H1 (cell line): ENCODE data around the gene MAK. TPM values are rescaled to one million over a fixed set of nuclear protein-coding genes. Genes with fewer than 3 reads are reported as not detected.

Experiments used
- CTCF ChIA-PET: fragments of 300-600 bp; sonication (Branson Sonifier 250); formaldehyde crosslinking; loops from one replicate; lab custom pipeline; 2021; ENCODE audit not compliant: partially characterized antibody; lab: Charles Lee
- POLR2A ChIA-PET: fragments of 300-600 bp; sonication (Branson Sonifier 250); formaldehyde crosslinking; loops from one replicate; lab custom pipeline; 2021; ENCODE audit warnings: inconsistent platforms; ENCODE audit not compliant: partially characterized antibody; lab: Charles Lee
- DNase-seq, 2 experiments: peaks; one replicate each; pipeline versions ENCODE4 v3.0.0 to v3.0.0-alpha.2; 2010 to 2022; ENCODE audit warnings: low spot score in 2 of 2, low read depth in 1 of 2, mixed read lengths in 1 of 2
- FAIRE-seq: peaks from 2 replicates; lab custom pipeline; 2011; peaks lifted over from hg19 to GRCh38; lab: Jason Lieb, UNC
- H2AFZ ChIP-seq: 2 replicates; pipeline ENCODE4 v1.8.1; 2012; ENCODE audit warnings: low read length, inconsistent platforms
- H2AK5ac ChIP-seq: 2 replicates; pipeline ENCODE4 v1.6.1; 2013; ENCODE audit warnings: low read depth, low read length
- H2BK120ac ChIP-seq: replicated peaks from 2 replicates; pipeline ENCODE3; 2013; ENCODE audit warnings: low read depth, low read length, inconsistent platforms
- H2BK12ac ChIP-seq: 2 replicates; pipeline ENCODE4 v1.6.1; 2013; ENCODE audit warnings: low read depth, low read length
- H2BK15ac ChIP-seq: 2 replicates; pipeline ENCODE4 v1.6.1; 2013; ENCODE audit warnings: low read length
- H2BK20ac ChIP-seq: 2 replicates; pipeline ENCODE4 v1.6.1; 2013; ENCODE audit warnings: low read length
- H2BK5ac ChIP-seq: 2 replicates; pipeline ENCODE4 v1.6.1; 2013; ENCODE audit warnings: low read depth, low read length
- H3K14ac ChIP-seq: 2 replicates; pipeline ENCODE4 v1.6.1; 2013; ENCODE audit warnings: inconsistent platforms; ENCODE audit not compliant: insufficient read length
- H3K18ac ChIP-seq: 2 replicates; pipeline ENCODE4 v1.6.1; 2013; ENCODE audit warnings: low read length; ENCODE audit errors: extremely low read depth
- H3K23ac ChIP-seq: 2 replicates; pipeline ENCODE4 v1.6.1; 2013; ENCODE audit warnings: inconsistent platforms; ENCODE audit not compliant: insufficient read length
- H3K23me2 ChIP-seq: 2 replicates; pipeline ENCODE4 v1.6.1; 2013; ENCODE audit warnings: low read depth, low read length
- H3K27ac ChIP-seq: 2 replicates; pipeline ENCODE4 v1.6.1; 2011; ENCODE audit warnings: low read depth, low read length, inconsistent platforms
- H3K27me3 ChIP-seq, 4 experiments: replicated peaks in 1 of 4; 1 replicate in 1 of 4; 2 replicates in 3 of 4; pipeline versions ENCODE4 v1.6.1 to v1.8.1; 2011 to 2013; ENCODE audit warnings: low read length in 3 of 4, mild to moderate bottlenecking in 3 of 4, inconsistent platforms in 2 of 4, mixed read lengths in 2 of 4, moderate library complexity in 1 of 4; ENCODE audit not compliant: control insufficient read depth in 3 of 4, insufficient read depth in 3 of 4; ENCODE audit errors: extremely low read depth in 1 of 4
- H3K36me3 ChIP-seq, 4 experiments: 2 replicates each; pipeline versions ENCODE4 v1.6.1 to v1.8.1; 2011 to 2013; ENCODE audit warnings: mild to moderate bottlenecking in 4 of 4, low read length in 3 of 4, moderate library complexity in 2 of 4, control low read depth in 1 of 4, inconsistent platforms in 1 of 4; ENCODE audit not compliant: insufficient read depth in 4 of 4, control insufficient read depth in 2 of 4
- H3K4ac ChIP-seq: replicated peaks from 2 replicates; pipeline ENCODE3; 2013; ENCODE audit warnings: low read length, low read depth, mixed read lengths, inconsistent platforms; ENCODE audit not compliant: insufficient read length
- H3K4me1 ChIP-seq, 4 experiments: replicated peaks in 1 of 4; 1 replicate in 1 of 4; 2 replicates in 3 of 4; pipeline versions ENCODE4 v1.6.1 to v1.8.1; 2011 to 2013; ENCODE audit warnings: low read length in 3 of 4, inconsistent platforms in 2 of 4, mixed read lengths in 1 of 4; ENCODE audit not compliant: insufficient read depth in 4 of 4, control insufficient read depth in 3 of 4
- H3K4me2 ChIP-seq, 2 experiments: 2 replicates each; pipeline versions ENCODE4 v1.6.1 to v1.8.1; 2011 to 2013; ENCODE audit warnings: low read depth in 2 of 2, low read length in 2 of 2, control low read depth in 1 of 2, inconsistent platforms in 1 of 2, mild to moderate bottlenecking in 1 of 2; ENCODE audit not compliant: insufficient read depth in 1 of 2
- H3K4me3 ChIP-seq, 4 experiments: fragments of 200-600, 300-600 bp in 1 of 4; sonication (generic), shearing (Covaris generic), sonication (Bioruptor Twin) in 1 of 4; 2 replicates each; pipeline versions ENCODE4 v1.5.1 to v1.8.1; 2011 to 2016; ENCODE audit warnings: low read length in 4 of 4, low read depth in 3 of 4, control low read depth in 2 of 4, inconsistent platforms in 2 of 4, mild to moderate bottlenecking in 2 of 4, mixed read lengths in 1 of 4, moderate library complexity in 1 of 4; ENCODE audit not compliant: insufficient read depth in 2 of 4; ENCODE audit errors: extremely low read depth in 1 of 4
- H3K56ac ChIP-seq: replicated peaks from 2 replicates; pipeline ENCODE3; 2013; ENCODE audit warnings: low read depth, mild to moderate bottlenecking, mixed read lengths, low read length, inconsistent platforms; ENCODE audit not compliant: insufficient read length
- H3K79me1 ChIP-seq: 2 replicates; pipeline ENCODE4 v1.6.1; 2013; ENCODE audit warnings: low read depth, low read length, control low read depth
- H3K79me2 ChIP-seq, 2 experiments: 2 replicates each; pipeline versions ENCODE4 v1.6.1 to v1.8.1; 2012 to 2013; ENCODE audit warnings: low read length in 2 of 2, mild to moderate bottlenecking in 2 of 2, inconsistent platforms in 1 of 2; ENCODE audit not compliant: insufficient read depth in 2 of 2, control insufficient read depth in 1 of 2
- H3K9ac ChIP-seq, 4 experiments: replicated peaks in 1 of 4; 1 replicate in 1 of 4; 2 replicates in 3 of 4; pipeline versions ENCODE4 v1.6.1 to v1.8.1; 2011 to 2013; ENCODE audit warnings: low read depth in 3 of 4, low read length in 3 of 4, control low read depth in 2 of 4, mild to moderate bottlenecking in 2 of 4, moderate library complexity in 2 of 4, inconsistent platforms in 1 of 4; ENCODE audit errors: extremely low read depth in 1 of 4
- H3K9me3 ChIP-seq, 2 experiments: 2 replicates each; pipeline versions ENCODE4 v1.6.1 to v1.8.1; 2012 to 2013; ENCODE audit warnings: mild to moderate bottlenecking in 2 of 2, moderate library complexity in 2 of 2, control low read depth in 1 of 2, inconsistent platforms in 1 of 2, low read depth in 1 of 2, low read length in 1 of 2, mixed read lengths in 1 of 2; ENCODE audit not compliant: insufficient read depth in 2 of 2
- H4K20me1 ChIP-seq, 2 experiments: replicated peaks in 1 of 2; 2 replicates each; pipeline versions ENCODE3 to v1.8.1; 2011 to 2013; ENCODE audit warnings: inconsistent platforms in 2 of 2, low read length in 2 of 2, mild to moderate bottlenecking in 1 of 2; ENCODE audit not compliant: insufficient read depth in 2 of 2, control insufficient read depth in 1 of 2
- H4K5ac ChIP-seq: 2 replicates; pipeline ENCODE4 v1.6.1; 2013; ENCODE audit warnings: low read length, low read depth, mixed read lengths, inconsistent platforms; ENCODE audit not compliant: insufficient read length
- H4K8ac ChIP-seq: 2 replicates; pipeline ENCODE4 v1.8.0; 2013; ENCODE audit warnings: mild to moderate bottlenecking, moderate library complexity, low read length, inconsistent platforms; ENCODE audit not compliant: insufficient read depth; ENCODE audit errors: extremely low read depth
- H4K91ac ChIP-seq: replicated peaks from 2 replicates; pipeline ENCODE3; 2013; ENCODE audit warnings: low read length, mixed read lengths, inconsistent platforms; ENCODE audit not compliant: insufficient read length
- CBX8 ChIP-seq: fragments of 300-800, 300-1000 bp; sonication (generic); IDR thresholded peaks from 2 replicates; pipeline ENCODE4 v1.7.1; 2016; ENCODE audit warnings: low read depth, low read length, borderline replicate concordance
- EGR1 ChIP-seq: IDR thresholded peaks from 2 replicates; pipeline ENCODE4 v1.6.1; 2011; ENCODE audit warnings: low read depth, low read length, borderline replicate concordance
- GABPA ChIP-seq: IDR thresholded peaks from 2 replicates; pipeline ENCODE4 v1.6.1; 2011; ENCODE audit warnings: mild to moderate bottlenecking, low read length, moderate library complexity, borderline replicate concordance; ENCODE audit not compliant: insufficient read depth
- HDAC2 ChIP-seq, 2 experiments: fragments of 300-600 bp in 1 of 2; sonication (generic) in 1 of 2; IDR thresholded peaks; 2 replicates each; pipeline ENCODE4 v1.6.1; 2011 to 2012; ENCODE audit warnings: low read depth in 2 of 2, low read length in 2 of 2, mild to moderate bottlenecking in 2 of 2, moderate library complexity in 2 of 2, borderline replicate concordance in 1 of 2, inconsistent platforms in 1 of 2
- MAFK ChIP-seq: IDR thresholded peaks from 2 replicates; pipeline ENCODE4 v1.6.1; 2012; ENCODE audit warnings: low read depth, mild to moderate bottlenecking, improper control_type of control experiment, low read length
- POU5F1 ChIP-seq: IDR thresholded peaks from 2 replicates; pipeline ENCODE4 v1.6.1; 2011; ENCODE audit warnings: low read depth, mild to moderate bottlenecking, low read length, moderate library complexity
- RBBP5 ChIP-seq: IDR thresholded peaks from 2 replicates; pipeline ENCODE4 v1.7.1; 2012; ENCODE audit warnings: low read depth, mild to moderate bottlenecking, inconsistent platforms, low read length, moderate library complexity, borderline replicate concordance
- TCF12 ChIP-seq: IDR thresholded peaks from 2 replicates; pipeline ENCODE4 v1.6.1; 2011; ENCODE audit warnings: low read depth, mild to moderate bottlenecking, low read length
- WGBS, 2 experiments: shearing (Covaris generic) in 1 of 2; methylation state at CpG; one replicate each; pipeline versions ENCODE4 v1.1.6 to v1.1.7; 2013 to 2015; ENCODE audit warnings: low lambda C conversion rate in 2 of 2, mixed read lengths in 2 of 2, inconsistent platforms in 1 of 2, low coverage in 1 of 2, missing lambda C conversion rate in 1 of 2; ENCODE audit not compliant: insufficient replicate concordance in 2 of 2, insufficient coverage in 1 of 2, insufficient read length in 1 of 2; ENCODE audit errors: extremely low coverage in 1 of 2, missing lambda C conversion rate in 1 of 2; 5-methylcytosine and 5-hydroxymethylcytosine counted together
- polyA plus RNA-seq, 7 experiments: library from polyadenylated mRNA; depleted of rRNA in 3 of 7; stranded (reverse) in 5 of 7; unstranded in 2 of 7; fragments of >200 nt in 5 of 7; fragments of 200-250 nt in 2 of 7; gene quantifications; 1 replicate in 5 of 7; 2 replicates in 1 of 7; 4 replicates in 1 of 7; pipeline versions ENCODE4 v1.2.1 to v1.2.3, GENCODE V29; 2011 to 2013; ENCODE audit warnings: missing spikeins in 2 of 7, mixed read lengths in 2 of 7
- total RNA-seq: library from RNA; stranded (reverse); fragmentation: NEBNext Ultra II Directional; extraction: Animal tissue kit (Norgen Biotek cat#: 25700); gene quantifications from 2 replicates; pipeline ENCODE4 v1.2.1, GENCODE V29; 2021
- TF ChIP-seq, protein P1 (sequence below): IDR thresholded peaks from 2 replicates; pipeline ENCODE4 v1.6.1; 2011; ENCODE audit warnings: low read length, improper control_type of control experiment
- TF ChIP-seq, protein P2 (sequence below): IDR thresholded peaks from 2 replicates; pipeline ENCODE4 v1.6.1; 2012; ENCODE audit warnings: low read length, inconsistent platforms

The MAK gene
- total and polyA plus RNA-seq, 2 of the 8 experiments (the other 6 are each of a cell fraction or from before 2014, with no cell fraction given), result 0.08 to 0.37 TPM

- Histone ChIP-seq H3K27ac (no peak overlapping the region), H3K9ac (no peak overlapping the region; a peak in 1 of 7 replicates), H3K56ac (no peak overlapping the region), H2BK15ac (no peak overlapping the region), H4K8ac (no peak overlapping the region), H4K91ac (no peak overlapping the region), H3K9me3 (no peaks in the 10 kb centered on the region; a peak in 1 of 4 replicates), H2BK5ac (no peak overlapping the region), H3K79me1 (peaks cover 8% of the 10 kb centered on the region; the same call in 1 of the 2 replicates), H3K4me2 (no peak overlapping the region; a peak in 1 of 4 replicates), H2BK120ac (no peak overlapping the region), H3K36me3 (peaks cover 6 to 44% (median 20%) of the 10 kb centered on the region in 4 experiments), H3K4me3 (no peak overlapping the region), H2BK12ac (no peak overlapping the region), H3K79me2 (peaks cover 8 to 18% of the 10 kb centered on the region in 2 experiments; a peak in 3 of 4 replicates), H4K20me1 (no peaks in the 10 kb centered on the region), H3K4ac (no peak overlapping the region), H3K27me3 (no peaks in the 10 kb centered on the region), H3K23ac (no peak overlapping the region), H3K14ac (no peak overlapping the region), H2BK20ac (no peak overlapping the region), H3K4me1 (peaks cover 0 to 12% (median 4%) of the 10 kb centered on the region in 4 experiments; a peak in 3 of 7 replicates), H3K23me2 (peaks cover 4% of the 10 kb centered on the region; the same call in 1 of the 2 replicates), H3K18ac (no peak overlapping the region), H2AFZ (no peak overlapping the region), H4K5ac (no peak overlapping the region), H2AK5ac (no peak overlapping the region)
- WGBS, 2 experiments, result 84% methylated on average over 9 of the region's 9 CpGs; no CpG with 5 or more reads in 1 of the 2 experiments
- DNase-seq, result no peak
- no peak for FAIRE-seq
- ChIA-PET POLR2A (interaction anchor here (0.5 to 4.0 kb wide), 4 partner anchors 19 to 263 kb away, joined by 3 to 22 read pairs (median 3); partner anchors contain the start of gene TMEM14B), CTCF (interaction anchor here (0.6 kb wide), 1 partner anchor 32 kb away, joined by 3 read pairs; no protein-coding TSS in a partner anchor)
- TF ChIP-seq GABPA (no peak), MAFK (no peak), POU5F1 (no peak), TCF12 (no peak), HDAC2 (IDR thresholded peaks at IDR 0.05; ENCODE audit: borderline replicate concordance in 1 of 2, low read depth in 2 of 2, low read length in 2 of 2) (no peak), EGR1 (no peak), RBBP5 (no peak), CBX8 (no peak)
- TF ChIP-seq, protein P1, sequence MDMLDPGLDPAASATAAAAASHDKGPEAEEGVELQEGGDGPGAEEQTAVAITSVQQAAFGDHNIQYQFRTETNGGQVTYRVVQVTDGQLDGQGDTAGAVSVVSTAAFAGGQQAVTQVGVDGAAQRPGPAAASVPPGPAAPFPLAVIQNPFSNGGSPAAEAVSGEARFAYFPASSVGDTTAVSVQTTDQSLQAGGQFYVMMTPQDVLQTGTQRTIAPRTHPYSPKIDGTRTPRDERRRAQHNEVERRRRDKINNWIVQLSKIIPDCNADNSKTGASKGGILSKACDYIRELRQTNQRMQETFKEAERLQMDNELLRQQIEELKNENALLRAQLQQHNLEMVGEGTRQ, result no peak
- TF ChIP-seq, protein P2, sequence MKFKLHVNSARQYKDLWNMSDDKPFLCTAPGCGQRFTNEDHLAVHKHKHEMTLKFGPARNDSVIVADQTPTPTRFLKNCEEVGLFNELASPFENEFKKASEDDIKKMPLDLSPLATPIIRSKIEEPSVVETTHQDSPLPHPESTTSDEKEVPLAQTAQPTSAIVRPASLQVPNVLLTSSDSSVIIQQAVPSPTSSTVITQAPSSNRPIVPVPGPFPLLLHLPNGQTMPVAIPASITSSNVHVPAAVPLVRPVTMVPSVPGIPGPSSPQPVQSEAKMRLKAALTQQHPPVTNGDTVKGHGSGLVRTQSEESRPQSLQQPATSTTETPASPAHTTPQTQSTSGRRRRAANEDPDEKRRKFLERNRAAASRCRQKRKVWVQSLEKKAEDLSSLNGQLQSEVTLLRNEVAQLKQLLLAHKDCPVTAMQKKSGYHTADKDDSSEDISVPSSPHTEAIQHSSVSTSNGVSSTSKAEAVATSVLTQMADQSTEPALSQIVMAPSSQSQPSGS, result no peak
These were observed 112.6 kb downstream of the MAK start for GRCh38 chr6:10725716-10726115.
